22Rv1 (cell line): ENCODE measurements around the gene SKI.
"Not testable (repeated sequence)": the region's sequence is repeated elsewhere in the genome, so short reads cannot be mapped to it uniquely, and the experiment has no call there.

Experiments
- H3K27ac ChIP-seq: fragments of 450-650 bp; 2 replicates; pipeline ENCODE4 v1.5.1; 2017
- ZFX ChIP-seq: fragments of 450-650 bp; IDR thresholded peaks from 2 replicates; pipeline ENCODE4 v1.6.1; 2017; ENCODE audit warnings: antibody characterized with exemption, borderline replicate concordance
- TF ChIP-seq, protein P1 (sequence below): fragments of 450-650 bp; IDR thresholded peaks from 2 replicates; pipeline ENCODE4 v1.5.1; 2017; ENCODE audit warnings: mild to moderate bottlenecking

The SKI gene

DNA sequence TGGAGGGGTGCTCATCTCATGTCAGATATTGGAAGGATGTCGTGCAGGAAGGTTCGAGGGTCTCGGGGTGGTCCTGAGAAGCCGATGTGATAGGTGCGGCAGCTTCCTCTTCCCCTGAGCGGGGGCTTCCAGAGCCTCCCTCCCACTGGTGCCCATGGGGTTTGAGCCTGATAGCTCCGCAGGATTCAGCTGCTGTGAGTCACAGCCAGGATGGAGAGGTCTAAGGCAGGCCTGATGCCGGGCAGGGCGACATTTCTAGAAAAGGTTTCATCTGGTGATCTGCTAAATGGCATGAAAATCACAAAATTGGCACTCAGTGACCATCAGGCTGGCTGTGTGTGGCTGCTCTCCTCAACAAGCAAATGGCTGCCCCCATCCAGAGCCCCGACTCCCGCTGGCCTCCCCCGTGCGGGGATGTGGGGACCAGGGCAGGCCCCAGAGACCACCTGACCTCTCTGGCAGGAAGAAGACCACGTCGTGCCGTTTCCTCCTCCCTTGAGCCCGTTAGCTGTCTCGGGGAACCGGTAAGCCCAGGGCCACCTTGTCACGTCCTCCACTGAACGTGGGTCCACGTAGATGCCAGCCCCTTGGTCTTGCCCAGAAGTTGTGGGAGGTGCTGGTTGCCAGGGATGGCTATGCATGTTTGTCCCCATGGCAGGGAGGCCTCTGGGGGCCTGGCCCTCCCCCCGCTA is 66.1 kb downstream of the SKI start:
- H3K27ac ChIP-seq = no peak overlapping the region
- TF ChIP-seq, protein P1, sequence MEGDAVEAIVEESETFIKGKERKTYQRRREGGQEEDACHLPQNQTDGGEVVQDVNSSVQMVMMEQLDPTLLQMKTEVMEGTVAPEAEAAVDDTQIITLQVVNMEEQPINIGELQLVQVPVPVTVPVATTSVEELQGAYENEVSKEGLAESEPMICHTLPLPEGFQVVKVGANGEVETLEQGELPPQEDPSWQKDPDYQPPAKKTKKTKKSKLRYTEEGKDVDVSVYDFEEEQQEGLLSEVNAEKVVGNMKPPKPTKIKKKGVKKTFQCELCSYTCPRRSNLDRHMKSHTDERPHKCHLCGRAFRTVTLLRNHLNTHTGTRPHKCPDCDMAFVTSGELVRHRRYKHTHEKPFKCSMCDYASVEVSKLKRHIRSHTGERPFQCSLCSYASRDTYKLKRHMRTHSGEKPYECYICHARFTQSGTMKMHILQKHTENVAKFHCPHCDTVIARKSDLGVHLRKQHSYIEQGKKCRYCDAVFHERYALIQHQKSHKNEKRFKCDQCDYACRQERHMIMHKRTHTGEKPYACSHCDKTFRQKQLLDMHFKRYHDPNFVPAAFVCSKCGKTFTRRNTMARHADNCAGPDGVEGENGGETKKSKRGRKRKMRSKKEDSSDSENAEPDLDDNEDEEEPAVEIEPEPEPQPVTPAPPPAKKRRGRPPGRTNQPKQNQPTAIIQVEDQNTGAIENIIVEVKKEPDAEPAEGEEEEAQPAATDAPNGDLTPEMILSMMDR = no peak
- TF ChIP-seq ZFX = no peak

DNA sequence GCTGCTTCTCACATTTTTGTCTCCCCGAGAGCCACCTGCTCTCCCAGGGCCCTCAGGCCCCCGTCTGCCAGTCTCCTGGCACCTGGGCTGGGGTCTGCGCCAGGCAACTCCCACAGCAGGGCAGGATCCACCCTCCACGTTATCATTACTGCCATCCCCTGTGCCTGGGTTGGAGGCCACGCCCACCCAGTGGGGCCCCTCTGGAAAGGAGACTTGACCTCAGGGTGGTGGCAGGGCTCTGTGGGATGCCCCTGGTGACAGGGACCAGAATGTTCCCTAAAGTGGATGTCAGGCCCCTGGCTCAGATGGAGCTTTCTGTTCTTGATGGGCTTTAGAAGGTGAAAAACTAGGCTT is 66.6 kb downstream of the SKI start:
- no peak for TF ChIP-seq ZFX
- TF ChIP-seq, protein P1 = no peak
- H3K27ac ChIP-seq = no peak overlapping the region

DNA sequence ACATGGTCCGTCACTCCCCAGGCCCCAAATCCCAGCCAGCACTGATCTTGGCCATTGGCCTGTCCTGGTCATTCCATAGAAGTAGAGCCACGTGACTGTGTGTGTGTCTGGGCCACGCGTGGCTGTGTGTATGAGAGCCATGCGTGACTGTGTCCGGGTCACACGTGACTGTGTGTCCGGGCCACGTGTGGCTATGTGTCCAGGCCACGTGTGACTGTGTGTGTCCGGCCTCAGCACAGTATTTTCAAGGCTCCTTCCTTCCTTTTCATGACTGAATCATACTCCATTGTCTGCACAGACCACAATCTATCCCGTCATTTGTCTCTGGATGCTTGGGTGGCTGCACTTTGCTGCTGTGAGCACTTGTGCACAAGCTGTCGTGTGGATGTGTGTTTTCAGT is 67.4 kb downstream of the SKI start:
- TF ChIP-seq, protein P1 = no peak
- TF ChIP-seq ZFX = no peak

DNA sequence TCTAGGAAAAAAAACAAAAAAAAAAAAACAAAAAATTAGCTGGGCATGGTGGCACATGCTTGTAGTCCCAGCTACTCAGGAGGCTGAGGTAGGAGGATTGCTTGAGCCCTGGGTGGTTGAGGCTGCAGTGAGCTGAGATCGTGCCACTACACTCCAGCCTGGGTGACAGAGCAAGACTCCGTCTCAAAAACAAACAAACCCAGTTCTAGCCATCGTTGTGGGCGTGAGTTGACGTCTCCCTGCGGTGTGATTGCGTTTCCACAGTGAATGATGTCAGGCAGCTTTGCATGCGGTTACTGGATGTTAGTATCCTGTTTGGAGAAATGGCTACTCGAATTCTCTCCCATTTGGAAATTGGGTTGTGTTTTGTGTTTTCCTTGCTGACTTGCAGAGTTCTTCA is 68.1 kb downstream of the SKI start:
- H3K27ac ChIP-seq = not testable (repeated sequence)

More for the DNA sequence above, 67.4 kb downstream of the SKI start:
- no peak overlapping the region for H3K27ac ChIP-seq

DNA sequence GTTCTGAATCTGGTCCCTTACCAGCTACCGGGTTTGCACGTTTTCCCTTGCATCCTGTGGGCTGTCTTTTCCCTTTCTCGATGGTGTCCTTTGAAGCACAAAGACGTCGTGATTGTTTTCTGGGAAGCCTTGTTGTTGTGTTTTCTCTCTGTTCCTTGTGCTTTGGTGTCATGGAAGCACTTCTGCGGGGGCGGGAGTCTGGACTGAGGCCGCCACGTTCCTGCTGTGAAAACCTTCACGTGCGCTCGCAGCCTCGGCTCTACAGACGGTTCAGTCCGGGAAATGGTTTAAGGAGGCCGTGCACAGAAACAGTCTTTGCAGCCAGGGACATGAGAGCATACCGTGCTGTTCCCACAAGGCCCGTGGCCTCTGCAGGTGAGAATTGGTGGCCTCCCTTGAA is 68.5 kb downstream of the SKI start:
- no peak for TF ChIP-seq ZFX
- TF ChIP-seq, protein P1 = no peak
- H3K27ac ChIP-seq = no peak overlapping the region

DNA sequence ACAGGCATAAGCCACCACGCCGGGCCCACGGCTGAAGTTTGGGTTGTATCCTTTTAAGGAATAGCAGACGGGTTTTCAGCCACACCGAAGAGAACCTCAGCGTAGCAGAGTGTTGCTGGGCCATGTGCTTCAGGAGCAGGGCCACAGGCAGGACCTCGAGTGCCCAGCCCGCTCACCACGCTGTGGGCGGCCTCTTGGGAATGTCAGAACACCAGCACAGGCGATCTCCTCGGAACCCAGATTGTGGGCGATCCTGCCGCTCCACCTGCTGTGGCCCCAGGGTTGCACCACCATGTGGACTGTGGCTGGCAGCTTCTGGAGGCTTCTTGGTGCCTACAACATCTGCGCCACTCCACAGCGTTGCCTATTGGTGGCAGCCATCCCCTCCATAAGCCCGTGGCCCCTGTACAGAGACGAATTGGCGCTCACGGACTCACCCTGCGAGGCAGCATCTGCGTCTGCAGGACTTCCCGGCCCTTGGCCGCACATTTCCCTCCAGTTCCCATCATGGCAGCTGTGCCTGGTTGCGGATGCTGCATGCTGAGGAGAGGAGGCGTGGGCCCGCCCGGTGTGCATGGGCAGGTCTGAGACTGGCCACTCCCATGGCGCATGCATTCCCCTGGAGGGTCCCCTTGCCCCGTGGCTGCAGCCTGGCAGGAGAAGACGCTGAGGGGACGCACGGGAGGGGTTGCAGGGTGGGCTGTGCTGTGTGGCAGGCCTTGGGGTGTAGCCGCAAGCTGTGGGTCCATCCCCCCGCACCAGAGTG is 69.3 kb downstream of the SKI start:
- no peak for TF ChIP-seq ZFX
- TF ChIP-seq, protein P1 = no peak

DNA sequence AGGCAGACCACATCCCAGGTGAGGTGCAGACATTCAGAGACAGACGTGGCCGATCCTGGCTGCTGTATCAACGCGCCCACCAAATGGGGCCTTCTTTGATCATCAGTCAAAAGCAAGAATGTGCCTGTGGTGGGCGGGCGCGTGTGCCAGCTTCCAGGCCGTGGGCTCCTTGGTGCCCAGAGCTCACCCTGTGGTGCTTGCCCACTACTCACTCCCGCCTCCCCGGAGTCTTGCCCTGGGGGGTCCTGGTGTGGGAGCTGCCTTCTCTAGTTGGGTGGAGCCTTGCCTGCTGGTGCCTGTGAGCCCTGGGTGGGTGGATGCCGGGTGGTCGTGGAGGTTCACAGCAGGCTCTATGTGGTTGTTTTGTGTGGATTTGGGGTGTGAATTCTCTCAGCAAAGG is 70.6 kb downstream of the SKI start:
- TF ChIP-seq, protein P1 = no peak
- TF ChIP-seq ZFX = no peak
- no peak overlapping the region for H3K27ac ChIP-seq

More for the DNA sequence above, 69.3 kb downstream of the SKI start:
- no peak overlapping the region for H3K27ac ChIP-seq
